Gastrocnemius medialis (tissue), 4 donors: Measurements from ENCODE around the gene MEGF6. TPM values are rescaled to one million over a fixed set of nuclear protein-coding genes. Genes with fewer than 3 reads are reported as not detected.
"Not testable (repeated sequence)": the region's sequence is repeated elsewhere in the genome, so short reads cannot be mapped to it uniquely, and the experiment has no call there.

Experiments used
- ATAC-seq, 2 donors: fragments of 150-250 bp; one replicate each; pipeline ENCODE4 v1.9.1; 2016
- DNase-seq, 2 donors: peaks; one replicate each; pipeline ENCODE4 v3.0.0-alpha.2; 2019
- H3K27ac ChIP-seq, 4 donors: fragments of 200-600 bp; sonication (generic); 1 replicate in 1 of 4; 2 replicates in 3 of 4; pipeline ENCODE4 v1.5.1; 2016 to 2018; ENCODE audit warnings: mild to moderate bottlenecking in 2 of 4, moderate library complexity in 1 of 4
- H3K27me3 ChIP-seq, 3 donors: fragments of 200-600 bp; sonication (generic) in 2 of 3; 1 replicate in 1 of 3; 2 replicates in 2 of 3; pipeline versions ENCODE4 v1.5.1 to v1.6.0; 2016 to 2019; ENCODE audit warnings: mild to moderate bottlenecking in 1 of 3, moderate library complexity in 1 of 3
- H3K36me3 ChIP-seq, 2 donors: fragments of 200-600 bp; sonication (generic) in 1 of 2; one replicate each; pipeline ENCODE4 v1.5.1; 2017 to 2018
- H3K4me1 ChIP-seq, 2 donors: fragments of 200-600 bp; sonication (generic) in 1 of 2; one replicate each; pipeline ENCODE4 v1.5.1; 2016 to 2017; ENCODE audit warnings: mild to moderate bottlenecking in 2 of 2
- H3K4me3 ChIP-seq, 4 donors: fragments of 200-600 bp; sonication (generic) in 3 of 4; 1 replicate in 1 of 4; 2 replicates in 3 of 4; pipeline ENCODE4 v1.5.1; 2016 to 2019; ENCODE audit warnings: mild to moderate bottlenecking in 2 of 4
- H3K9me3 ChIP-seq, 3 donors: fragments of 200-600 bp; sonication (generic) in 2 of 3; 1 replicate in 1 of 3; 2 replicates in 2 of 3; pipeline ENCODE4 v1.5.1; 2016 to 2019
- CTCF ChIP-seq, 5 experiments: fragments of 450-650 bp in 3 of 5; fragments of 200-600 bp in 2 of 5; sonication (generic) in 2 of 5; IDR thresholded peaks in 4 of 5; conservative IDR thresholded peaks in 1 of 5; 1 replicate in 4 of 5; 2 replicates in 1 of 5; pipeline ENCODE4 v1.5.1; 2016 to 2019; ENCODE audit warnings: antibody characterized with exemption in 5 of 5, mild to moderate bottlenecking in 3 of 5, moderate library complexity in 3 of 5
- POLR2A ChIP-seq, 2 donors: fragments of 450-650 bp; IDR thresholded peaks; one replicate each; pipeline ENCODE4 v1.6.1; 2017; ENCODE audit warnings: antibody characterized with exemption in 2 of 2, mild to moderate bottlenecking in 2 of 2, moderate library complexity in 2 of 2
- in situ Hi-C, 4 donors: fragments of 200-750 bp; cut with MboI; loops; one replicate each; pipeline versions ENCODE4 v1.15.0 to v1.8.0; 2017; ENCODE audit warnings: low sequenced_read_pairs in 4 of 4
- intact Hi-C: fragments of 100-400 bp; cut with DNase I; formaldehyde crosslinking; loops from one replicate; pipeline ENCODE4 v1.15.1; 2023; ENCODE audit warnings: low total_unique reads
- total RNA-seq, 4 donors: library from RNA; depleted of rRNA; stranded (reverse); fragments of >200 nt; gene quantifications; one replicate each; pipeline versions ENCODE4 v1.1.0 to v1.2.3, GENCODE V29; 2016

Gene MEGF6
- total RNA-seq, 4 donors from 2014 or later, result 1.9 to 5.7 (median 4.9) TPM

- Histone ChIP-seq H3K9me3 (no peaks in the 10 kb centered on the region), H3K4me3 (no peak overlapping the region), H3K4me1 (peaks cover 0 to 4% of the 10 kb centered on the region in 2 donors), H3K27me3 (no peaks in the 10 kb centered on the region), H3K36me3 (no peaks in the 10 kb centered on the region), H3K27ac (no peak overlapping the region)
- no peak for TF ChIP-seq POLR2A (IDR thresholded peaks at IDR 0.05)
- ATAC-seq, result no peak
- in situ Hi-C loops (no loop called here), intact Hi-C loops (no loop called here)
- no peak for DNase-seq
Observed at GRCh38 chr1:3590139-3590763, 21.1 kb downstream of the MEGF6 start.

- in situ Hi-C loops (no loop called here), intact Hi-C loops (no loop called here)
- Histone ChIP-seq H3K27me3 (no peaks in the 10 kb centered on the region), H3K4me3 (no peak overlapping the region), H3K27ac (no peak overlapping the region), H3K4me1 (no peaks in the 10 kb centered on the region), H3K9me3 (no peaks in the 10 kb centered on the region), H3K36me3 (no peaks in the 10 kb centered on the region)
- ATAC-seq (no peak), DNase-seq (no peak)
- TF ChIP-seq CTCF (IDR thresholded peaks at IDR 0.05 in 4 of 5, conservative IDR thresholded peaks at IDR 0.05 in 1 of 5) (peak in 1 of 5 experiments; percentile 10), POLR2A (IDR thresholded peaks at IDR 0.05) (no peak)
Observed at GRCh38 chr1:3588395-3588794, 22.9 kb downstream of the MEGF6 start.

GRCh38 chr1:3586986-3587759 lies 24.1 kb downstream of the MEGF6 start:
- intact Hi-C loops (no loop called here), in situ Hi-C loops (no loop called here)
- Histone ChIP-seq H3K9me3 (no peaks in the 10 kb centered on the region), H3K27ac (no peak overlapping the region), H3K27me3 (peaks cover 0 to 3% (median 3%) of the 10 kb centered on the region in 3 donors), H3K36me3 (no peaks in the 10 kb centered on the region), H3K4me1 (no peaks in the 10 kb centered on the region), H3K4me3 (no peak overlapping the region)
- no peak for ATAC-seq
- no peak for DNase-seq
- TF ChIP-seq CTCF (IDR thresholded peaks at IDR 0.05 in 4 of 5, conservative IDR thresholded peaks at IDR 0.05 in 1 of 5) (no peak), POLR2A (IDR thresholded peaks at IDR 0.05) (no peak)

- DNase-seq, result no peak
- no peak overlapping the region for H3K27ac ChIP-seq
- H3K4me3 ChIP-seq, result no peak overlapping the region
- intact Hi-C loops (no loop called here), in situ Hi-C loops (no loop called here)
- TF ChIP-seq CTCF (IDR thresholded peaks at IDR 0.05 in 4 of 5, conservative IDR thresholded peaks at IDR 0.05 in 1 of 5) (no peak), POLR2A (IDR thresholded peaks at IDR 0.05) (no peak)
- H3K36me3 ChIP-seq, result no peaks in the 10 kb centered on the region
- H3K4me1 ChIP-seq, result no peaks in the 10 kb centered on the region
- no peaks in the 10 kb centered on the region for H3K9me3 ChIP-seq
- peaks cover under 1 to 11% (median 3%) of the 10 kb centered on the region in 3 donors for H3K27me3 ChIP-seq
- no peak for ATAC-seq
Observed at GRCh38 chr1:3585940-3586568, 25.3 kb downstream of the MEGF6 start.

GRCh38 chr1:3585353-3585868 lies 25.9 kb downstream of the MEGF6 start:
- DNase-seq, in situ Hi-C loops, H3K4me3 ChIP-seq, H3K4me1 ChIP-seq, H3K27ac ChIP-seq, ATAC-seq, H3K36me3 ChIP-seq, intact Hi-C loops, H3K9me3 ChIP-seq: not testable (repeated sequence)
- peaks cover 3 to 18% (median 6%) of the 10 kb centered on the region in 3 donors for H3K27me3 ChIP-seq
